Body of pancreas (tissue), 4 donors: ENCODE data around the gene TSPOAP1.

Experiments used
- POLR2A ChIP-seq, 3 donors: fragments of 450-650 bp; IDR thresholded peaks; one replicate each; pipeline ENCODE4 v1.6.1; 2016; ENCODE audit warnings: antibody characterized with exemption in 3 of 3, mild to moderate bottlenecking in 2 of 3
- TF ChIP-seq, protein P1 (sequence below), 7 experiments: fragments of 450-650 bp in 4 of 7; fragments of 200-600 bp in 3 of 7; sonication (generic) in 3 of 7; IDR thresholded peaks; one replicate each; pipeline ENCODE4 v1.5.1; 2016 to 2019; ENCODE audit warnings: antibody characterized with exemption in 7 of 7

DNA sequence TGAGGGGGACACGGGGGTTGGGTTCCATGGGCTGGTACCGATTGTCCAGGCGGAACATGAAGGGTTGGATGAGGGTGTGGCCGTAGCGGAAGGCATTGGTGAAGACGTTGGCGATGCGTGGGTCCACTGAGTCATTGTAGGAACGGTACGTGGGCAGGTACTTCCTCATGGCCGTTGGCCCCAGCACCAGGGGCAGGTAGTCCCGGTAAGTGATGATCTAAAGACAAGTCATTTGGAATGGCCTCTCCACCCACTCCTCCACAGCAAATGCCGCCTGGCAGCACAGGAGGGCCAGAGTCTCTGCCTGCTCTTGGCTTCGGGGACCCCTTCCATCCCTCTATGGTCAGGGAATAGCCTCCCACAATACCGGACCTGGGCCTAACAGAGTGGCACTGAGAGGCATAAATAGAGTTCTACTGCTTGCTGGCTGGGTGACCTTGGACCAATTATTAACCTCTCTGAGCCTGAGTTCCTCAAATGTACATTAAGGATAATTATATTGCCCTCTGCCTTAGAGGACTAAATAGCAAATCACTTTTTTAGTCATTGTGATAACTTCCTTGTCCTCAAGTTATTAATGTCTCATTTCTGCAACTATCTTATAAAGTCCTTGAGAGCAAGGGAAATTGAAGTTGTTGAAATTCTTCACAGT is 55.0 kb downstream of the TSPOAP1 start:
- TF ChIP-seq POLR2A (IDR thresholded peaks at IDR 0.05): no peak
- TF ChIP-seq, protein P1, sequence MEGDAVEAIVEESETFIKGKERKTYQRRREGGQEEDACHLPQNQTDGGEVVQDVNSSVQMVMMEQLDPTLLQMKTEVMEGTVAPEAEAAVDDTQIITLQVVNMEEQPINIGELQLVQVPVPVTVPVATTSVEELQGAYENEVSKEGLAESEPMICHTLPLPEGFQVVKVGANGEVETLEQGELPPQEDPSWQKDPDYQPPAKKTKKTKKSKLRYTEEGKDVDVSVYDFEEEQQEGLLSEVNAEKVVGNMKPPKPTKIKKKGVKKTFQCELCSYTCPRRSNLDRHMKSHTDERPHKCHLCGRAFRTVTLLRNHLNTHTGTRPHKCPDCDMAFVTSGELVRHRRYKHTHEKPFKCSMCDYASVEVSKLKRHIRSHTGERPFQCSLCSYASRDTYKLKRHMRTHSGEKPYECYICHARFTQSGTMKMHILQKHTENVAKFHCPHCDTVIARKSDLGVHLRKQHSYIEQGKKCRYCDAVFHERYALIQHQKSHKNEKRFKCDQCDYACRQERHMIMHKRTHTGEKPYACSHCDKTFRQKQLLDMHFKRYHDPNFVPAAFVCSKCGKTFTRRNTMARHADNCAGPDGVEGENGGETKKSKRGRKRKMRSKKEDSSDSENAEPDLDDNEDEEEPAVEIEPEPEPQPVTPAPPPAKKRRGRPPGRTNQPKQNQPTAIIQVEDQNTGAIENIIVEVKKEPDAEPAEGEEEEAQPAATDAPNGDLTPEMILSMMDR (IDR thresholded peaks at IDR 0.05): no peak
